WERI-Rb-1 (cell line): Measurements from ENCODE around the gene TMPO.
"Not testable (repeated sequence)": the region's sequence is repeated elsewhere in the genome, so short reads cannot be mapped to it uniquely, and the experiment has no call there.

ENCODE experiments used
- DNase-seq: peaks from one replicate; pipeline ENCODE4 v3.0.0-alpha.2; 2020
- H3K27ac ChIP-seq: fragments of 250-450 bp; sonication (Bioruptor Pico); 2 replicates; pipeline ENCODE4 v1.5.1; 2020; ENCODE audit warnings: mild to moderate bottlenecking, moderate library complexity
- H3K27me3 ChIP-seq: fragments of 250-450 bp; sonication (Bioruptor Pico); 2 replicates; pipeline ENCODE4 v1.5.1; 2021; ENCODE audit warnings: mild to moderate bottlenecking, low read depth, moderate library complexity; ENCODE audit not compliant: insufficient read depth, severe bottlenecking
- H3K36me3 ChIP-seq: fragments of 250-450 bp; sonication (Bioruptor Pico); 2 replicates; pipeline ENCODE4 v1.5.1; 2020; ENCODE audit warnings: mild to moderate bottlenecking, moderate library complexity
- H3K4me3 ChIP-seq: 2 replicates; pipeline ENCODE4 v1.5.1; 2011; ENCODE audit warnings: low read depth, mild to moderate bottlenecking, control low read depth, low read length
- H3K9me3 ChIP-seq: fragments of 250-450 bp; sonication (Bioruptor Pico); 2 replicates; pipeline ENCODE4 v1.5.1; 2021; ENCODE audit warnings: mild to moderate bottlenecking, moderate library complexity; ENCODE audit not compliant: severe bottlenecking
- CTCF ChIP-seq: IDR thresholded peaks from 2 replicates; pipeline ENCODE4 v1.5.1; 2011; ENCODE audit warnings: low read depth, mild to moderate bottlenecking, control low read depth, inconsistent platforms, low read length

Gene TMPO

GRCh38 chr12:98471085-98471484 lies 44.3 kb upstream of the TMPO start:
- TF ChIP-seq CTCF: no peak
- Histone ChIP-seq H3K27me3 (no peaks in the 10 kb centered on the region), H3K27ac (no peak overlapping the region), H3K9me3 (no peaks in the 10 kb centered on the region), H3K4me3 (no peak overlapping the region), H3K36me3 (no peaks in the 10 kb centered on the region)
- DNase-seq: no peak

GRCh38 chr12:98475565-98475908 lies 39.9 kb upstream of the TMPO start:
- H3K36me3 ChIP-seq: no peaks in the 10 kb centered on the region
- H3K9me3 ChIP-seq: no peaks in the 10 kb centered on the region
- no peak overlapping the region for H3K27ac ChIP-seq
- H3K4me3 ChIP-seq: no peak overlapping the region
- TF ChIP-seq CTCF: no peak
- DNase-seq: no peak
- H3K27me3 ChIP-seq: no peaks in the 10 kb centered on the region

GRCh38 chr12:98478606-98479005 lies 36.8 kb upstream of the TMPO start:
- Histone ChIP-seq H3K9me3 (peaks cover 5% of the 10 kb centered on the region), H3K4me3 (no peak overlapping the region), H3K27ac (no peak overlapping the region), H3K27me3 (no peaks in the 10 kb centered on the region), H3K36me3 (no peaks in the 10 kb centered on the region)
- no peak for TF ChIP-seq CTCF
- no peak for DNase-seq

GRCh38 chr12:98483621-98484503 lies 31.5 kb upstream of the TMPO start:
- Histone ChIP-seq H3K9me3 (peaks cover 5% of the 10 kb centered on the region), H3K4me3 (no peak overlapping the region), H3K27me3 (no peaks in the 10 kb centered on the region), H3K27ac (no peak overlapping the region), H3K36me3 (no peaks in the 10 kb centered on the region)
- no peak for DNase-seq
- TF ChIP-seq CTCF: no peak

GRCh38 chr12:98485792-98486340 lies 29.5 kb upstream of the TMPO start:
- Histone ChIP-seq H3K27ac (no peak overlapping the region), H3K27me3 (no peaks in the 10 kb centered on the region), H3K4me3 (no peak overlapping the region), H3K9me3 (peaks cover 5% of the 10 kb centered on the region), H3K36me3 (no peaks in the 10 kb centered on the region)
- TF ChIP-seq CTCF: no peak
- DNase-seq: no peak

DNA sequence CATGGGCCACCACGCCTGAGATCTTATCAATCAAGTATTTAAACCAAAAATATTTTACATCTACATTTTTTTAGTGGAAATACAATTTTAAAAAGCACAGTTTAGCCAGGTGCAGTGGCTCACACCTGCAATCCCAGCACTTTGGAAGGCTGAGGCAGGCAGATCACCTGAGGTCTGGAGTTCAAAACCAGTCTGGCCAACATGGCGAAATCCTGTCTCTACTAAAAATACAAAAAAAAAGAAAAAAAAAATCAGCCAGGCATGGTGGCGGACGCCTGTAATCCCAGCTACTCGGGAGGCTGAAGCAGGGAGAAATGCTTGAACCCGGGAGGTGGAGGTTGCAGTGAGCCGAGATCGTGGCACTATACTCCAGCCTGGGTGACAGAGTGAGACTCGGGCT lies 27.0 kb upstream of the TMPO start:
- not testable (repeated sequence) for H3K27me3 ChIP-seq, H3K9me3 ChIP-seq, H3K4me3 ChIP-seq, H3K27ac ChIP-seq, DNase-seq, H3K36me3 ChIP-seq
